ENCODE measurements around the gene SLC16A11.

The SLC16A11 gene

DNA sequence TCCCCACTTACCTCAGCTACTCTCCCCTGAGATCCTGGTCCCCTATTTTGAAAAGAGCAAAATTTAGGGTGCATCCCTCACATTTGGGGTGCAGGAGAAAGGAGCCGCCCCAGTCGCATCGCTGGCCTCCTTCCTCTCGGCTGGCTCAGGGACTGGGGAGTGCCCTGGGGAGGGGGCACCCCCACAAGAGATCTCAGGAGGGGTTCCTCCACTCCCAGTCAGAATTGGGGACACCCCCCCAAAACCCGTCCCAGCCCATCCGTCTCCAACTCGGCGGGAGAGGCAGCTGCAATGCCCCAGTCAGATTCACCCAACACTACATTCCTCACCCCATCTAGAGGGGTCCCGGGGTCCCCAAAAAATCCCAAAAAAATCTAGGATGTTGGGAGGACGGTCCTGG lies 24.5 kb downstream of the SLC16A11 start:
- peaks cover 0 to 11% (median 0%) of the 10 kb centered on the region in 11 experiments; a peak in 7 of 22 replicates for H3K9me3 ChIP-seq (replicated peaks in 1 of 11)
- H3K4me1 ChIP-seq: peaks cover 64 to 89% (median 80%) of the 10 kb centered on the region in 10 experiments
- no peak for TF ChIP-seq Cebpa-rat (IDR thresholded peaks at IDR 0.05)
- H3K9ac ChIP-seq: peak overlapping the region in 3 of 11 experiments; percentile 24 to 51 (median 31); a peak in 3 of 22 replicates
- peaks cover 0 to 14% (median 0%) of the 10 kb centered on the region in 11 experiments; a peak in 5 of 22 replicates for H3K36me3 ChIP-seq
- no peak overlapping the region for H3K4me3 ChIP-seq
- H3K4me2 ChIP-seq: peak overlapping the region; percentile 36 to 80 (median 59); a peak in 19 of 22 replicates
- no peaks in the 10 kb centered on the region for H4K20me1 ChIP-seq
- peak overlapping the region in 7 of 11 experiments; percentile 17 to 99 (median 37); a peak in 10 of 22 replicates for H3K27ac ChIP-seq
- peaks cover 23 to 37% (median 30%) of the 10 kb centered on the region in 11 experiments for H3K27me3 ChIP-seq

DNA sequence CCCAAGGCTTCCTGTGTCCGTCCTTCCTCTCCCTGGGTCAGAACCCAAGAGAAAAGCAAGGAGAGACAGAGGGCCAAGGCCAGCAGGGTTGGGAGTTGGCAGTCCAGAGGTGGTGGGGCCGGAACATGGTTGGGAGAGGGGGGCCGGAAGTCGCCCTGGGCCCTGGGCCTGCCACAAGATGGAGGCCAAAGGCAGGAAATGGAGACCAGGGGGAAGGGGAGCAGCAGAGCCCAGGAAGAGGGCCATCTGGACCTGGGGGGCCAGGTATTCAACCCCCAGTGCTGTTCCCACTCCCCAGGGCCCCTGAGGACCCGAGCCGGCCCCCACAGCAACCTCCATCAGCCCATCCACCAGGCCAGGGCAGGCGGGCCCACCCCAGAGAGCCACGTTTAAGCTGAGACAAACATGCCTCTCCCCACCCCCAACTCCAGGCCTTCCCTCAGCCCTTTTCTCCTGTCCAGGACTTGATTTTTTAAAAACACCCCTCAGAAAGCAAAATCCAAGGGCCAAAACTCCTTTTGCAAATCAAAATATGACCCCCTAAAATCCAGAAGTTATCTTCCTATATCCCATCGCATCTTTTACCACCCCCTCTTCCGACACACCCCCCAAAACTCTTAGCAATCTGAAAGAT lies 25.4 kb downstream of the SLC16A11 start:
- Histone ChIP-seq H3K36me3 (peaks cover 0 to 21% (median 7%) of the 10 kb centered on the region in 11 experiments; a peak in 9 of 22 replicates), H3K27ac (peak overlapping the region in 8 of 11 experiments; percentile 51 to 100 (median 98); a peak in 16 of 22 replicates), H3K4me1 (peaks cover 64 to 90% (median 84%) of the 10 kb centered on the region in 10 experiments), H3K4me2 (peak overlapping the region; percentile 91 to 99 (median 95)), H4K20me1 (no peaks in the 10 kb centered on the region), H3K9me3 (replicated peaks in 1 of 11) (peaks cover 0 to 5% (median 0%) of the 10 kb centered on the region in 11 experiments; a peak in 6 of 22 replicates), H3K9ac (peak overlapping the region in 6 of 11 experiments; percentile 37 to 98 (median 44); a peak in 7 of 22 replicates), H3K4me3 (no peak overlapping the region), H3K27me3 (peaks cover 15 to 28% (median 21%) of the 10 kb centered on the region in 11 experiments)
- no peak for TF ChIP-seq Cebpa-rat (IDR thresholded peaks at IDR 0.05)

DNA sequence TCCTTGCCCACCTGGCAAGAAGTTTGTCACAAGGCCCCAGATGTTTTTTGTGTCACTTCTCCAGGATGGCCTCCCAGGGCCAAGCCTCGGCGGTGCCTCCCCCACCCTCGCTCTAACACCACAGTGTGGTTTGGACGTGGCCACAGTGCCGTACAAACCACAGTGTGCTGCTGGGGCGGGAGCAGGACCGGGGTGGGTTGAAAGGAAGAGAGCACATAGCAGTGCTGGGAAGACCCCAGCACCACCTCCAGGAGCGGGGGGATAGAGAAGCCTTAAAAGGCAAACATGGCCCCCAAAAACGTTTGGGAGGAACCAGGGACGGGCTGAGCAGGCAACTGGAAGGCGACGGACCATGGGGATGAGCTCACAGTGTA lies 26.1 kb downstream of the SLC16A11 start:
- Histone ChIP-seq H3K9ac (peak overlapping the region in 10 of 11 experiments; percentile 1 to 99 (median 46); a peak in 16 of 22 replicates), H4K20me1 (no peaks in the 10 kb centered on the region), H3K9me3 (replicated peaks in 1 of 11) (no peaks in the 10 kb centered on the region), H3K27me3 (peaks cover 8 to 21% (median 14%) of the 10 kb centered on the region in 11 experiments), H3K4me1 (peaks cover 63 to 85% (median 81%) of the 10 kb centered on the region in 10 experiments), H3K4me3 (no peak overlapping the region; a peak in 1 of 20 replicates), H3K36me3 (peaks cover 0 to 21% (median 7%) of the 10 kb centered on the region in 11 experiments; a peak in 9 of 22 replicates), H3K27ac (peak overlapping the region in 9 of 11 experiments; percentile 26 to 100 (median 98); a peak in 17 of 22 replicates), H3K4me2 (peak overlapping the region; percentile 91 to 99 (median 95))
- TF ChIP-seq Cebpa-rat (IDR thresholded peaks at IDR 0.05): no peak

DNA sequence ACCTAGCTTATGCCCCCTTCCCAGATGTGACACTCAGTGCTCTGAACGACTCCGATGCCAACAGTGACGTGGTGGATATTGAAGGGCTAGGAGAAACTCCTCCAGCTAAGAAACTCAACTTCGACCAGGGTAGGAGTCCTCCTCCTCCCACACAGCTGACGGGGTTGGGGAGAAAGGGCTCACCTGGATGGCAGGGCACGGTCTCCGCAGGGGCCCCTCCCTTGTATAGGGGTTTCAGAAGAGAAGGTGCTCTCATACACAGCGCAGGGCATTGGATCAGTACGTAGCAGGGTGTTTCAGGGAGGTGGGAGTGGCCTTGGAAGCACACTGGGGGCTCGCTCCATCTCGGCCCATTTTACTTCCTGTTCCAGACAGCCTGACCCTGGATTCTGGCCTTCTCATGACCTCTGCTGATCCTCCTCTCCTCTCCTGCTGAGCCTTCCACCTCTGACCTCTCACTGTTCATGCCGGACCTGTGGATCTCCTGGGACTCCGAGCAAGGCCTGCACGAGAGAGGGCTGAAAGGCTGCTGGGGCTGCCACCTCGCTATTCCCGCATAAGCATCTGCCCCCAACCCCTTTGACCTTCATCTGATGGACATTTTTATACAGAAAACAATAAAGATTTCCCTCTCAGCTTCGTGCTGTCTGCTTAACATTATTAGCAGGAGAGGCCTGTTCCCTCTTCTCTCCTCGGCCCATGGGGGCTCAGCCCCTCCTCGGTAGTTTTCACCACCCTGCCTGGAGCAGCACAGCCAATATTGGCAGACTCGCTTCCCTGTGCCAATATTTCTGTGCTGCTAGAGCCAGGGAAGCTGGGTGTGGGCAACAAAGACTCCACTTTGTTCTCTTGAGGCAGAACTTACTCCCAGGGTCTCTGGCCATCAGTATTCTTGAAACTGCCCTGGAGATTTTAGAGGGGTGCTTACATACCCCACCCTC lies 26.7 kb downstream of the SLC16A11 start:
- Histone ChIP-seq H3K4me3 (peak overlapping the region in 1 of 10 experiments; percentile 1; a peak in 2 of 20 replicates), H4K20me1 (no peaks in the 10 kb centered on the region)

DNA sequence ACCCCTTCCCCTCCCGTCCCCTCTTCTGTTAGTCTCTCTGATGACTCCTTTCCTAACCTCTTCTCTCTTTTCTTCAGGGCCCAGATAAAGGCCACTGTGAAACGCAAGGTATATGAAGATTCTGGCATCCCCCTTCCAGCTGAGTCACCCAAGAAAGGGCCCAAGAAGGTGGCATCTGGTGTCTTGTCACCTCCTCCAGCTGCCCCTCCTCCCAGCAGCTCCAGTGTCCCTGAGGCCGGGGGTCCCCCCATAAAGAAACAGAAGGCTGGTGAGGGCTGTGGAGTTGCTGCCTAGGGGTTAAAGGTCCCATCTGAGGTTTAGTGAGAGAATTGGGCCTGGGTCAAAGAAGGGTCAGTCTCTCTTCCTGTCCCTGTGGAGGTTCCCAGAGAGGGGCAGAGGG lies 27.5 kb downstream of the SLC16A11 start:
- Histone ChIP-seq H3K27me3 (peaks cover 0 to 8% (median 2%) of the 10 kb centered on the region in 11 experiments; a peak in 6 of 22 replicates), H3K4me3 (peak overlapping the region in 3 of 10 experiments; percentile 78 to 99 (median 90); a peak in 1 of 20 replicates), H4K20me1 (peaks cover 0 to under 1% (median 0%) of the 10 kb centered on the region in 11 experiments; a peak in 5 of 22 replicates), H3K9ac (peak overlapping the region in 9 of 11 experiments; percentile 89 to 99 (median 98); a peak in 16 of 22 replicates), H3K4me1 (peaks cover 51 to 77% (median 70%) of the 10 kb centered on the region in 10 experiments), H3K4me2 (peak overlapping the region; percentile 91 to 99 (median 95)), H3K9me3 (replicated peaks in 1 of 11) (no peaks in the 10 kb centered on the region), H3K36me3 (peaks cover 0 to 21% (median 7%) of the 10 kb centered on the region in 11 experiments; a peak in 9 of 22 replicates), H3K27ac (peak overlapping the region in 9 of 11 experiments; percentile 94 to 100 (median 99); a peak in 18 of 22 replicates)
- no peak for TF ChIP-seq Cebpa-rat (IDR thresholded peaks at IDR 0.05)

More for the DNA sequence above, 26.7 kb downstream of the SLC16A11 start:
- Histone ChIP-seq H3K9me3 (replicated peaks in 1 of 11) (no peaks in the 10 kb centered on the region), H3K4me1 (peaks cover 56 to 79% (median 74%) of the 10 kb centered on the region in 10 experiments), H3K27me3 (peaks cover 2 to 15% (median 8%) of the 10 kb centered on the region in 11 experiments; a peak in 21 of 22 replicates), H3K9ac (peak overlapping the region in 10 of 11 experiments; percentile 1 to 99 (median 96); a peak in 18 of 22 replicates), H3K27ac (peak overlapping the region in 9 of 11 experiments; percentile 26 to 100 (median 99); a peak in 16 of 22 replicates), H3K36me3 (peaks cover 0 to 21% (median 7%) of the 10 kb centered on the region in 11 experiments; a peak in 9 of 22 replicates), H3K4me2 (peak overlapping the region; percentile 91 to 99 (median 95))
- TF ChIP-seq Cebpa-rat (IDR thresholded peaks at IDR 0.05): no peak

DNA sequence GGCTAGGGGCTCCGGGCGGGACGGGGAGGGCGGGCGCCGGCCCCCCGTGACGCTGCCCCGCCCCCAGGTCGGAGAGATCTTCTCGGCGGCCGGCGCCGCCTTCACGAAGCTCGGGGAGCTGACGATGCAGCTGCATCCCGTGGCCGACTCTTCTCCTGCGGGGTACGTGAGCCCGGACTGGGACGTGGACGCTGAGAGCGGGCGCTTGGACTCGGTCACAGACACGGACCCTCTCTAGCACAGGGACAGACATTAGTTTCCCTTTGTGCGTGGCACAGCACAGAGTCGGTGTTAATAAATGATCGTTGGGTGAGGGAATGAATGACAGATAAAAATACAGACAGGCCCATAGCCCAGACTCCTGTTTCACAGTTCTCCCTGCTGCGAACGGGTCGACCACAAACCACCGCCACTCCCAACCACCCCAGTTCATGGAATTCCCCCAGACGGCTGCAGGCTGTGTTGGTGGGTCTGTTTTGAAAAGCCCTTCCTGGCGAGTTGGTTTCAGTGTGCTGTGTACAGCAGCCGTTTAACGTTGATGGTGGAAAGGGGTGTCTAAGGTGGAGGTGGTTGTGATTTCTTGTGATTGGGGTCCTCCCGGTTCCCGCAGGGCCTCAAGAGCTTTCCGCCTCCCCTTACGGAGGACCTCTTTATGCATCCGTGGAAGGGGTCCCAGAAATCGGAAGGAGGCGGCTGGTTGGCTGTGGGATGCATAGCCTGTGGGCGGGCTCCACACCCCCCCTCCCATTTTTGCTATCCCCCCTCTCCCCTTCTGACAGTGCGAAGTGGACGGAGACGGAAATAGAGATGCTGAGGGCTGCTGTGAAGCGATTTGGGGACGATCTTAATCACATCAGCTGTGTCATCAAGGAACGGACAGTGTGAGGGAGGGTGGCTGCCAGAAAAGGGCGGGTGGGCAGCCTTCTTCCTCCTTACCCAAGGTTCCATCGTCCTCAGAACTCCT lies 28.6 kb downstream of the SLC16A11 start:
- Histone ChIP-seq H3K9ac (peak overlapping the region; percentile 89 to 100 (median 99)), H3K9me3 (replicated peaks in 1 of 11) (no peaks in the 10 kb centered on the region), H4K20me1 (peaks cover 0 to 12% (median 3%) of the 10 kb centered on the region in 11 experiments; a peak in 11 of 22 replicates), H3K36me3 (peaks cover 0 to 22% (median 7%) of the 10 kb centered on the region in 11 experiments; a peak in 13 of 22 replicates), H3K27me3 (no peaks in the 10 kb centered on the region), H3K4me1 (peaks cover 53 to 77% (median 71%) of the 10 kb centered on the region in 10 experiments), H3K4me2 (peak overlapping the region; percentile 91 to 99 (median 95)), H3K27ac (peak overlapping the region; percentile 94 to 100 (median 99)), H3K4me3 (peak overlapping the region; percentile 78 to 99 (median 92))
- no peak for TF ChIP-seq Cebpa-rat (IDR thresholded peaks at IDR 0.05)

DNA sequence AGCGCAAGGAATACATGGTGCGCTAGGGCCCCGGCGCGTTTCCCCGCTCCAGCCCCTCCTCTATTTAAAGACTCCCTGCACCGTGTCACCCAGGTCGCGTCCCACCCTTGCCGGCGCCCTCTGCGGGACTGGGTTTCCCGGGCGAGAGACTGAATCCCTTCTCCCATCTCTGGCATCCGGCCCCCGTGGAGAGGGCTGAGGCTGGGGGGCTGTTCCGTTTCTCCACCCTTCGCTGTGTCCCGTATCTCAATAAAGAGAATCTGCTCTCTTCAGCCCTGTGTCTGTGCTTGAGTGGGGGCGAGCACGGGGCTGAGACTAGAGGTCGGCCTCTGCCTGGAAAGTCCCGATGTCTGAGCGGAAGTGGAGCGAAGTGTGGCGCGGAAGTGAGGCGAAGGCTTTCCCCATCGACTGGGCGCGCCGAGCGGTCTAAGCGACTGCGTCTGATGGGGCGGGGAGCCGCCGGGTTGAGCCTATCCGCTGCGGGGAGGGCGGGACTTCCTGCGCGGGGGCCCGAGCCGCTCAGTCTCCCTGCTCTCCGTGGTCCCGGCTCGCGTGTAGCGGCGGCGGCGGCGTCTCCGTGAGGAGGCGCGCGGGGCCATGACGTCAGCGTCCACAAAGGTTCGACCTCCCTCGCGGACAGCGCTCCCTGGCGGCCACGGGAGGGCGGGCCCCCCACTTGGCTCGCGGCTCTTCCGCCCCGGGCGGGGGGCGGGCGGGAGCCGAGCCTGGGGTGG lies 29.5 kb downstream of the SLC16A11 start:
- H3K27me3 ChIP-seq: no peaks in the 10 kb centered on the region
- peaks cover 55 to 77% (median 72%) of the 10 kb centered on the region in 10 experiments for H3K4me1 ChIP-seq
- H3K4me2 ChIP-seq: peak overlapping the region; percentile 92 to 100 (median 97)
- peak overlapping the region; percentile 94 to 100 (median 99) for H3K27ac ChIP-seq
- H4K20me1 ChIP-seq: peaks cover 0 to 21% (median 12%) of the 10 kb centered on the region in 11 experiments; a peak in 15 of 22 replicates
- no peak for TF ChIP-seq Cebpa-rat (IDR thresholded peaks at IDR 0.05)
- H3K9me3 ChIP-seq (replicated peaks in 1 of 11): no peaks in the 10 kb centered on the region
- H3K9ac ChIP-seq: peak overlapping the region; percentile 89 to 100 (median 99)
- H3K4me3 ChIP-seq: peak overlapping the region; percentile 78 to 99 (median 92)
- H3K36me3 ChIP-seq: peaks cover 3 to 30% (median 16%) of the 10 kb centered on the region in 11 experiments; a peak in 15 of 22 replicates

Measured in BLaER1 treated with 17β-estradiol and CSF1 and Interleukin-3, amounts not matched to agents 10 nM and 100 nM (cell line).